Adrenal gland (tissue), 12 donors: ENCODE data around the gene MTR. TPM values are rescaled to one million over a fixed set of nuclear protein-coding genes. Genes with fewer than 3 reads are reported as not detected.

Experiments
- DNase-seq, 7 donors: peaks; one replicate each; pipeline ENCODE4 v3.0.0-alpha.2; 2019 to 2020
- H3K27ac ChIP-seq, 5 donors: fragments of 200-600 bp; sonication (generic) in 4 of 5; 1 replicate in 3 of 5; 2 replicates in 2 of 5; pipeline versions ENCODE4 v1.5.1 to v1.8.0; 2016 to 2020; ENCODE audit warnings: mild to moderate bottlenecking in 1 of 5
- H3K27me3 ChIP-seq: fragments of 200-600 bp; 2 replicates; pipeline ENCODE4 v1.8.0; 2021
- H3K36me3 ChIP-seq, 2 donors: fragments of 200-600 bp; replicated peaks in 1 of 2; 1 replicate in 1 of 2; 2 replicates in 1 of 2; pipeline versions ENCODE4 v1.5.1 to v1.8.0; 2018 to 2022
- H3K4me1 ChIP-seq, 2 donors: fragments of 200-600 bp; replicated peaks in 1 of 2; 1 replicate in 1 of 2; 2 replicates in 1 of 2; pipeline versions ENCODE4 v1.5.1 to v1.8.0; 2018 to 2021
- H3K4me3 ChIP-seq, 4 donors: fragments of 200-600 bp; sonication (generic) in 3 of 4; one replicate each; pipeline ENCODE4 v1.5.1; 2016 to 2018
- H3K9me3 ChIP-seq, 3 donors: fragments of 200-600 bp; sonication (generic) in 1 of 3; replicated peaks in 1 of 3; 1 replicate in 2 of 3; 2 replicates in 1 of 3; pipeline versions ENCODE4 v1.5.1 to v1.8.0; 2016 to 2021
- CTCF ChIP-seq, 6 experiments: fragments of 450-650 bp in 4 of 6; fragments of 200-600 bp in 2 of 6; sonication (generic) in 1 of 6; IDR thresholded peaks; 1 replicate in 5 of 6; 2 replicates in 1 of 6; pipeline versions ENCODE4 v1.5.1 to v1.8.0; 2016 to 2021; ENCODE audit warnings: antibody characterized with exemption in 6 of 6, mild to moderate bottlenecking in 2 of 6, moderate library complexity in 1 of 6
- POLR2A ChIP-seq, 2 donors: fragments of 450-650 bp; IDR thresholded peaks; one replicate each; pipeline ENCODE4 v1.6.1; 2017; ENCODE audit warnings: antibody characterized with exemption in 2 of 2, mild to moderate bottlenecking in 2 of 2, moderate library complexity in 1 of 2
- WGBS, 4 donors: extraction: QIAGEN DNeasy Blood & Tissue Kit in 2 of 4; methylation state at CpG; one replicate each; pipeline versions ENCODE4 v1.1.5 to v1.1.7; 2013 to 2017; 5-methylcytosine and 5-hydroxymethylcytosine counted together
- intact Hi-C, 2 donors: fragments of 100-400 bp; cut with DNase I; formaldehyde crosslinking; loops; one replicate each; pipeline versions ENCODE4 v1.14.1 to v1.15.0; 2022 to 2023
- polyA plus RNA-seq, 3 donors: library from polyadenylated mRNA; stranded (reverse); fragments of 200-250 nt in 2 of 3; fragments of 350-450 nt in 1 of 3; fragmentation: Illumina TruSeq in 1 of 3; extraction: RNeasy Lipid Tissue Mini Kit (QIAGEN cat#74804) in 1 of 3; gene quantifications; one replicate each; pipeline ENCODE4 v1.2.3, GENCODE V29; 2013 to 2014
- total RNA-seq, 9 donors: library from RNA; depleted of rRNA in 4 of 9; stranded (reverse); fragments of >200 nt in 4 of 9; fragments of 120-200 nt in 1 of 9; fragmentation: NEBNext Ultra II Directional in 1 of 9; extraction: Animal tissue kit (Norgen Biotek cat#: 25700) in 1 of 9; gene quantifications; one replicate each; pipeline versions ENCODE4 v1.1.0 to v1.2.4, GENCODE V29; 2013 to 2023
- donor health status: healthy with polysubstance abuse.
- donor health status: Bipolar disorder and iron deficiency.
- donor health status: DM: yes; HTN: yes; CAD: no.
- donor health status: DM: no; HTN: no; CAD: no.
- donor health status: DM: no; HTN: no; CAD: no.
- donor health status: DM: yes; HTN: yes; CAD: no.

The MTR gene
- total and polyA plus RNA-seq, 12 donors: 7.8 to 44.3 (median 25.1) TPM

GRCh38 chr1:236795757-236796667 is 920 bp downstream of the MTR start:
- intact Hi-C loops: no loop called here
- no peaks in the 10 kb centered on the region for H3K27me3 ChIP-seq
- 1 to 2% (median 1%) methylated on average over 30 to 41 of the region's 41 CpGs for WGBS, 4 donors
- H3K4me1 ChIP-seq: peaks cover 7 to 30% of the 10 kb centered on the region in 2 donors
- no peaks in the 10 kb centered on the region for H3K36me3 ChIP-seq
- peak overlapping the region; percentile 43 to 86 (median 58) for H3K4me3 ChIP-seq
- DNase-seq: no peak
- peak overlapping the region; percentile 59 to 94 (median 89) for H3K27ac ChIP-seq
- no peaks in the 10 kb centered on the region for H3K9me3 ChIP-seq
- TF ChIP-seq CTCF (IDR thresholded peaks at IDR 0.05) (no peak), POLR2A (IDR thresholded peaks at IDR 0.05) (no peak)

- Histone ChIP-seq H3K27me3 (no peaks in the 10 kb centered on the region), H3K9me3 (no peaks in the 10 kb centered on the region), H3K36me3 (no peaks in the 10 kb centered on the region), H3K27ac (no peak overlapping the region), H3K4me1 (peaks cover 7 to 30% of the 10 kb centered on the region in 2 donors), H3K4me3 (no peak overlapping the region)
- intact Hi-C loops: no loop called here
- no peak for TF ChIP-seq POLR2A (IDR thresholded peaks at IDR 0.05)
- TF ChIP-seq CTCF (IDR thresholded peaks at IDR 0.05): no peak
- 97 to 99% (median 97%) methylated on average over 5 of the region's 5 CpGs for WGBS, 4 donors
- no peak for DNase-seq
These were observed 3.9 kb downstream of the MTR start for GRCh38 chr1:236799001-236799400.

GRCh38 chr1:236800002-236800620 is 5.0 kb downstream of the MTR start:
- intact Hi-C loops: no loop called here
- H3K4me3 ChIP-seq: no peak overlapping the region
- H3K9me3 ChIP-seq: no peaks in the 10 kb centered on the region
- no peak for DNase-seq
- TF ChIP-seq CTCF (IDR thresholded peaks at IDR 0.05) (no peak), POLR2A (IDR thresholded peaks at IDR 0.05) (no peak)
- no peaks in the 10 kb centered on the region for H3K27me3 ChIP-seq
- peaks cover 7 to 26% of the 10 kb centered on the region in 2 donors for H3K4me1 ChIP-seq
- H3K27ac ChIP-seq: no peak overlapping the region
- no peaks in the 10 kb centered on the region for H3K36me3 ChIP-seq
- 76 to 98% (median 85%) methylated on average over 5 of the region's 5 CpGs for WGBS, 4 donors

GRCh38 chr1:236800623-236801022 is 5.5 kb downstream of the MTR start:
- TF ChIP-seq POLR2A (IDR thresholded peaks at IDR 0.05) (no peak), CTCF (IDR thresholded peaks at IDR 0.05) (no peak)
- Histone ChIP-seq H3K4me3 (no peak overlapping the region), H3K4me1 (peaks cover 7 to 26% of the 10 kb centered on the region in 2 donors), H3K9me3 (no peaks in the 10 kb centered on the region), H3K27me3 (no peaks in the 10 kb centered on the region), H3K27ac (no peak overlapping the region), H3K36me3 (no peaks in the 10 kb centered on the region)
- DNase-seq: no peak
- intact Hi-C loops: no loop called here
